GM12878 (cell line): ENCODE measurements around the gene TXNRD3. TPM values are rescaled to one million over a fixed set of nuclear protein-coding genes. Genes with fewer than 3 reads are reported as not detected.

Experiments
- BCL3 ChIP-seq: IDR thresholded peaks from 2 replicates; pipeline ENCODE4 v1.6.1; 2011; ENCODE audit warnings: borderline replicate concordance, low read depth, mild to moderate bottlenecking, moderate library complexity, low read length; ENCODE audit not compliant: insufficient read depth, poor library complexity, severe bottlenecking
- CEBPB ChIP-seq, 2 experiments: fragments of 150-350 bp in 1 of 2; IDR thresholded peaks; 2 replicates each; pipeline ENCODE4 v1.6.1; 2012 to 2014; ENCODE audit warnings: low read depth in 2 of 2, low read length in 2 of 2, borderline replicate concordance in 1 of 2, inconsistent platforms in 1 of 2
- CTCF ChIP-seq, 3 experiments: IDR thresholded peaks in 2 of 3; conservative IDR thresholded peaks in 1 of 3; 2 replicates each; pipeline ENCODE4 v1.5.1; 2011; ENCODE audit warnings: low read depth in 3 of 3, low read length in 3 of 3, mild to moderate bottlenecking in 3 of 3, control low read depth in 2 of 3, moderate library complexity in 2 of 3, inconsistent platforms in 1 of 3, mixed read lengths in 1 of 3; ENCODE audit not compliant: control insufficient read depth in 2 of 3, insufficient read depth in 1 of 3; ENCODE audit errors: extremely low read depth in 1 of 3
- EED ChIP-seq: sonication (generic); IDR thresholded peaks from 2 replicates; pipeline ENCODE4 v1.6.1; 2016; ENCODE audit warnings: antibody characterized with exemption, low read depth
- IKZF1 ChIP-seq: fragments of 450-650 bp; conservative IDR thresholded peaks from 2 replicates; pipeline ENCODE4 v1.6.1; 2017; ENCODE audit warnings: antibody characterized with exemption, mild to moderate bottlenecking
- JUNB ChIP-seq: IDR thresholded peaks from 2 replicates; pipeline ENCODE4 v1.6.1; 2016; ENCODE audit warnings: antibody characterized with exemption, mild to moderate bottlenecking
- NFIC ChIP-seq: IDR thresholded peaks from 2 replicates; pipeline ENCODE4 v1.6.1; 2012; ENCODE audit warnings: low read depth, mild to moderate bottlenecking, inconsistent platforms, low read length, moderate library complexity
- PML ChIP-seq: IDR thresholded peaks from 2 replicates; pipeline ENCODE4 v1.6.1; 2012; ENCODE audit warnings: low read length, inconsistent platforms
- TCF7 ChIP-seq: IDR thresholded peaks from 2 replicates; pipeline ENCODE4 v1.6.1; 2014; ENCODE audit warnings: antibody characterized with exemption, borderline replicate concordance
- USF2 ChIP-seq: IDR thresholded peaks from 2 replicates; pipeline ENCODE4 v1.6.1; 2011; ENCODE audit warnings: low read depth, low read length, improper control_type of control experiment, borderline replicate concordance
- polyA plus RNA-seq, 11 experiments: library from polyadenylated mRNA; depleted of rRNA in 4 of 11; unstranded in 6 of 11; stranded (reverse) in 5 of 11; fragments of >200 nt; fragmentation: Nextera tagmentation in 4 of 11; fragmentation: Illumina TruSeq in 1 of 11; extraction: Ambion mirVana in 4 of 11; extraction: Trizol in 1 of 11; gene quantifications; 1 replicate in 1 of 11; 2 replicates in 10 of 11; pipeline versions ENCODE4 v1.2.1 to v1.2.3, GENCODE V29; 2011 to 2016; ENCODE audit warnings: inconsistent platforms in 2 of 11, missing spikeins in 2 of 11, low read depth in 1 of 11
- total RNA-seq, 4 experiments: library from RNA; depleted of rRNA in 3 of 4; stranded (reverse); fragments of >200 nt in 3 of 4; fragmentation: Illumina TruSeq in 1 of 4; extraction: Trizol in 1 of 4; gene quantifications; 2 replicates each; pipeline versions ENCODE4 v1.2.1 to v1.2.3, GENCODE V29; 2013 to 2021

TXNRD3 gene
- total and polyA plus RNA-seq, 10 of the 15 experiments (the other 5 are each of a cell fraction or from before 2014, with no cell fraction given) = not detected

- TF ChIP-seq USF2 (no peak), EED (no peak), JUNB (no peak), CTCF (IDR thresholded peaks at IDR 0.05 in 2 of 3, conservative IDR thresholded peaks at IDR 0.05 in 1 of 3; ENCODE audit: control insufficient read depth in 2 of 3, extremely low read depth in 1 of 3, insufficient read depth in 1 of 3, low read depth in 3 of 3, low read length in 3 of 3) (no peak), NFIC (no peak), IKZF1 (no peak), CEBPB (IDR thresholded peaks at IDR 0.05; ENCODE audit: borderline replicate concordance in 1 of 2, low read depth in 2 of 2, low read length in 2 of 2) (no peak), BCL3 (no peak), PML (no peak), TCF7 (no peak)
Observed at GRCh38 chr3:126693921-126694320, 39.0 kb upstream of the TXNRD3 start (continued).
